GM13977 (cell line): Measurements from ENCODE around the gene PI4K2A.

Source experiments
- DNase-seq: peaks from one replicate; pipeline ENCODE4 v3.0.0; 2012; ENCODE audit warnings: low spot score
- in situ Hi-C: fragments of 300-500 bp; cut with MboI; formaldehyde crosslinking; loops from one replicate; pipeline ENCODE4 v1.12.0; 2022; ENCODE audit warnings: low sequenced_read_pairs, low pct_unique_long_range_greater_than_20kb, mixed read lengths, inconsistent platforms; ENCODE audit not compliant: unreplicated experiment
- TF ChIP-seq, protein P1 (sequence below): IDR thresholded peaks from 2 replicates; pipeline ENCODE4 v1.5.1; 2012; ENCODE audit warnings: mild to moderate bottlenecking, control low read depth; ENCODE audit not compliant: insufficient read depth; ENCODE audit errors: extremely low read depth, missing control alignments

PI4K2A gene

DNA sequence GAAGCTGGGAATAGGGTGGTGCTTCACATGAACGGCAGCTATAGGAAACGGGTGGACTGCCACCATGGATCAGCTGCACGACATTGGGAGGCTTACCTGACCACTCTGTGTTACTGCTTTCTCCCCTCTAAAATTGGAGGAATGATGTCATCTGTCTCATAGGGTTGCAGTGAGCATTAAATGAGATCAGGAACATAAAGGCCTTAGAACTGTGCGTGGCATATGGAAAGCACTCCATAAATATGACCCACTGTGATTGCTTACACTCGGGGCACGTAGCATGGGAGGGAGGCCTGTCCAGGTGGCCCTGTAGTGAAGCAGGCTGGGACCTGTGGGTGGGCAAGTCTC lies 41.2 kb upstream of the PI4K2A start:
- TF ChIP-seq, protein P1, sequence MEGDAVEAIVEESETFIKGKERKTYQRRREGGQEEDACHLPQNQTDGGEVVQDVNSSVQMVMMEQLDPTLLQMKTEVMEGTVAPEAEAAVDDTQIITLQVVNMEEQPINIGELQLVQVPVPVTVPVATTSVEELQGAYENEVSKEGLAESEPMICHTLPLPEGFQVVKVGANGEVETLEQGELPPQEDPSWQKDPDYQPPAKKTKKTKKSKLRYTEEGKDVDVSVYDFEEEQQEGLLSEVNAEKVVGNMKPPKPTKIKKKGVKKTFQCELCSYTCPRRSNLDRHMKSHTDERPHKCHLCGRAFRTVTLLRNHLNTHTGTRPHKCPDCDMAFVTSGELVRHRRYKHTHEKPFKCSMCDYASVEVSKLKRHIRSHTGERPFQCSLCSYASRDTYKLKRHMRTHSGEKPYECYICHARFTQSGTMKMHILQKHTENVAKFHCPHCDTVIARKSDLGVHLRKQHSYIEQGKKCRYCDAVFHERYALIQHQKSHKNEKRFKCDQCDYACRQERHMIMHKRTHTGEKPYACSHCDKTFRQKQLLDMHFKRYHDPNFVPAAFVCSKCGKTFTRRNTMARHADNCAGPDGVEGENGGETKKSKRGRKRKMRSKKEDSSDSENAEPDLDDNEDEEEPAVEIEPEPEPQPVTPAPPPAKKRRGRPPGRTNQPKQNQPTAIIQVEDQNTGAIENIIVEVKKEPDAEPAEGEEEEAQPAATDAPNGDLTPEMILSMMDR, result no peak
- in situ Hi-C loops, result no loop called here
- no peak for DNase-seq

DNA sequence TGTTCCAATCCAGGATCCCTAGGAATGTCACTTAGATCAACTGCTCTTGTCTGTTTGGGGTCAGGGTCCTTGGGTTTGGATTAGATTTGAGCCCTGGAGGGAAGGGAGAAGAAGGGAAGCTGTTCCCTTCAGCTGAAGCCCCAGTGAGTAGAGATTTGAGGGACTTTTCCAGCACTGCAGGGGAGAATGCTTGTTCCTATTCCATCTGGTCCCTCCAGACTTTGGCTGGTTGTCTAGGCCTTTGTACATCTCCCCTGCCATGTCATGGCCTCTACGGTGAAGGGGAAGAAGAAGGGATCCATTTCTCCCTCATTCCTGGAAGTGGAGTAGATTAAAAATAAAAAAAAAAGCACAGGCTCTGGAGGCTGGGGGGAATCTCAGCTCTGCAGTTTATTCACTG lies 39.9 kb upstream of the PI4K2A start:
- DNase-seq, result no peak
- TF ChIP-seq, protein P1, result no peak
- in situ Hi-C loops, result no loop called here

DNA sequence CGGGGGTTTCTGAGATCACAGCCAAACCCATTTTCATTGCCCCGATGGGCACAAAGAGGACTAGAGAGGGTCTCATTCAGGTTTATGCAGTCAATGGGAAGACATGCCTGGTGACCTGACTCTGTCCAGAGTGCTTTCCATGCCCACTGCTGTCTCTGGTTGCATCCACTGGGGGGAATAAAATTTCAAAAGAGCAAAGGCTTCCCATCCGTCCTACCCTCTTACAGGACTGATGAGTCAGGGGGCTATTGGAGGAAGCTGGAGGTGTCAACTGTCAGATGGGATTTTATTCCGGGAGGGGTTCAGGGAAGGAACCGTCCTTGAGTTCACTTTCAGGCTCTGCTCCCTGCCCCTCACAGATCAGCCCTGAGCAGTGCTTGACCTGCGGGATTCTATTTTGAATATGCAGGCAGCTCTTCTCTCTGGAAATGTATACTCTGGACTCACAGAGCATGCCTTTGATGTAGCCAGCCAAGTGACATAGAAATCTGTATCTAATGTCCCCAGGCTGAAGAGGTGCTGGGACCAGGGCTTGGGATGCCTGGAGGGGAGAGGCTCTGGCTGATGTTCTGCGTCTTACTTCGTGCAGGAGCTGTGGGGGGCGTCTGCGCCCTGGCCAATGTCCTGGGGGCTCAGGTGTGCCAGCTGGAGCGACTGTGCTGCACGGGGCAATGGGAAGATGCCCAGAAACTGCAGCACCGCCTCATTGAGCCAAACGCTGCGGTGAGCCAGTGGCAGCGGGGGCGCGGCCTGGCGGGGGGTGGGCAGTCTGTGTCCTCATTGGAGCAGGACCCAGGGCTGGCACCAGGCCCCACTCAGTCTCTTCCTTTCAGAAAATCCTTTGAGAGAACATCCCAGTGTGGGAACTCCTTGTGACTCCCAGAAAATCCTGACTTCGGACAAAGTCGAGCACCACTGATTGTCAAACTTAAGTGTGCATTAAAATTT lies 38.9 kb upstream of the PI4K2A start:
- no peak for DNase-seq
- in situ Hi-C loops, result no loop called here
- TF ChIP-seq, protein P1, result no peak

DNA sequence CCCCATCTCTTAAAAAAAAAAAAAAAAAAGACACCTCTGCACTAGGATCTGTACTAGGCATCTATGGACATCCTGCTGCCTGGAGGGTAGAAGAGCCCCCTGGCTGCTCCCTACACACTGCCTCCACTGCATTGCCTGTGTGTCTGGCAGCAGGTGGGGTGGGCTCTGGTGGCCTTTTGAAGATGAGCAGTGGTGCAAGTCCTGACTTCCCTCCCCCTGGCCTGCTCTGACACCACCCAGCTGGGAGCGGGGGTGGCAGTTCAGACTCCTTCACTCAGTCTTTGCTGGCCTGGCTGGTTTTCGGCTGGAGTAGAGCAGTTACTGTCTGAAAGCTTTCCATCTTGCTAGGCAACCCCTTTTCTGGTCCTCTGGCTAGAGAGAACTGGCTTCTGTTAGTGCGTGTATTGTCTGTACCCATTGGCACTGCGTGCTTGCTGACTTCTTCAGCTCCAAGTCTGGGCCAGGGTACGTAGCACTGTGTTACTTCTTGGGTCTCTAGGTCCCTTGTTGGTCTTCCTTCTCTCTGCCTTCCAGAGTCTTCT lies 33.3 kb upstream of the PI4K2A start:
- no peak for DNase-seq
- in situ Hi-C loops, result no loop called here
- TF ChIP-seq, protein P1, result no peak

DNA sequence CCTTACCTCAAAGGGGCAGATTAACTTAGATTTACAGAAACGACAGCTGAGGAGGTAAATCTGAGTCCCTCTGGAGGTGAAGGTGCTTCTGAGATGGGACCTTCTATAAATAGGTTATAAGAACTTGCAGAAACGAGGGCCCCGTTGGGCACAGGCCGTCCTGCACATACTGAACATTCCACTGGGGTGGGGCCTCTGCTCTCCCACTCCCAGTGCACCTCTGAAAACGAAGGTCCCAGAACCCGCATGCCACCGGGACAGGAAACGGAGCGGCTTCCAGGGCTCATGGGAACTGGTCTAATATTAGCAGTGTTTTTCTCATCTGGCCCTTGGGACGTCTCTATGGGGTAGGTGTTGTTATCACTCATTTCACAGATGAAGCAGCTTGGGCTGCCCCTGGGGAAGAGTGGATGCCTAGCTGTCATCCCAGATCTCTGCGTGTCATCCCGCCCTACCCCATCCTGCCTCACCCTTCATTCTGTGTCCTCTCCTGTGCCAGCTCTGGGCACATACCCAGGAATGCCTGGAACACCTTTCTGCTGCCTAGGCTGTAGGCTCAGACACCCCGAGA lies 31.4 kb upstream of the PI4K2A start:
- TF ChIP-seq, protein P1, result no peak
- no peak for DNase-seq
- in situ Hi-C loops, result no loop called here

DNA sequence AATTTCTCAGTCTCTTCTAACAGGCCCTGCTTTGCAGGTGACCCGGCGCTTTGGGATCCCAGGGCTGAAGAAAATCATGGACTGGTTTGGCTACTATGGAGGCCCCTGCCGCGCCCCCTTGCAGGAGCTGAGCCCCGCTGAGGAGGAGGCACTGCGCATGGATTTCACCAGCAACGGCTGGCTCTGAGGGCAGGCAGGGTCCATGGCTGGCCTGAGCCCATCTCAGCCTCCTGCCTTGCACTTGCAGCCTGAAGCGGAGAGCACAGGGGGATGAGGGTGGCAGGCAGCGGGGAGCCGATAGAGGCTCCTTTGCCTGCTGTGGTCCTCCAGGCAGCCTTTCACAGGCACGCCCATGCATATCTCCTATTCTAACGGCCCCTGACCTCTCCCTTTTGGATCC lies 29.0 kb upstream of the PI4K2A start:
- DNase-seq, result no peak
- TF ChIP-seq, protein P1, result no peak
- in situ Hi-C loops, result no loop called here
